Smooth muscle cell of bladder (primary cell): ENCODE data around the gene XPR1. TPM values are rescaled to one million over a fixed set of nuclear protein-coding genes. Genes with fewer than 3 reads are reported as not detected.

Source experiments
- total RNA-seq: library from RNA; depleted of rRNA; stranded (reverse); fragments of >200 nt; gene quantifications from 2 replicates; pipeline ENCODE4 v1.2.3, GENCODE V29; 2014

XPR1 gene
- 19.2 and 31.6 TPM in 2 replicates for total RNA-seq

DNA sequence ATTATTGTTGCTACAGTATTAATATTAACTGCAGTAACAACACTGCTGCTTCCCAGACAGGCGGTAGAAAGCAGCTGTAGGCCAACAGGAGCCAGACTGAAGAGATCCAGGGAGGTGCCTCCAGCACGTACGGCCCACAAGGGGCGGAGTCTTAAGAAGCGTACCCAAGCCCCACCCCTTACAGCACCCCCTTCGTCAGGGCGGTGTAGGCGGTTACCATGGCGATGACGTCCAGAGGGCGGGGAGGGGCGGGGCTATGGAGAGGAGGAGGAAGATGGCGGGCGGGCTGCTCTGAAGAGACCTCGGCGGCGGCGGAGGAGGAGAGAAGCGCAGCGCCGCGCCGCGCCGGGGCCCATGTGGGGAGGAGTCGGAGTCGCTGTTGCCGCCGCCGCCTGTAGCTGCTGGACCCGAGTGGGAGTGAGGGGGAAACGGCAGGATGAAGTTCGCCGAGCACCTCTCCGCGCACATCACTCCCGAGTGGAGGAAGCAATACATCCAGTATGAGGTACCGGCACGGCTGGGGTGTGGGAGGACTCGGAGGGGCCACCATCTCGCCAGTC lies at the start of gene XPR1:
XPR1 (plus strand) TSS at position 257 of the 560 bp plus-strand sequence; CDS start at position 437, 180 bp downstream.

DNA sequence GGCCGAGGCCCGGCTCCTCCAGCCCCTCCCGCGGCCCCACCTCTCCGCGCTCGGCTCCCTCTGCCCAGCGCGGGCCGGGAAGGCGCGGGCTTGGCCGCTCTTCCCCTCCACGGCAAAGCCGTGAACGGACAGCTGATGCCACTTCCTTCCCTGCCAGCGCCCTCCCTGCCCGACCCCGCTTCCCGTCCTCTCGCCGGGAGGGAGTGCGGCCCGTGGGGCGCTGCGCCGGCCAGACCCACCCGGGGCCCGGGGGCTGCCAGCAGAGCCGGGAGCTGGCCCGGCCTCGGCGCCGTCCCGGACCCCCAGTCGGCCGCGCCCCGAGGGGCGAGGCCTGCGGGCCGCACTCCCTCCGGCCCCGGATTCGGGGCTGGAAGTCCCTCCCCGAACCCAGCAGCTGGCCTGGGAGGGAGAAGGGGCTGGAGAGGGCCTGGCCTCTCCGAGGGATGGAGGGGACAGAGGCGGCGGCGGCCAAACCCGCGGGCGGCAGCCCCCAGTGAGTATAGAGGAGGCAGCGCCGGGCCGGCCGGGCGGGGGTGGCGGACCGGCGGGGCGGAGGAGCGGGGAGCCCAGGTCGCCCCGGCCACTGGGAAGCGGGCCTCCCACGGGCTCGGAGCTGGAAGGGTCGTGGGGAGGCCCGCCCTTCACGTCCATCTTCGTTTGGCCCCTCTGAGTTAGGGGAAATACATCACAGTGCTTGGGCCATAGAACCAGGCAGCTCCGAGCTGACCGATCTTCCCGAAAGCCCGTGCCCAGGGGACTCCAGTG lies 281.2 kb downstream of the XPR1 start, which contains the start of gene KIAA1614:
KIAA1614 (plus strand) TSS at position 97 of the 765 bp plus-strand sequence; CDS start at position 444, 347 bp downstream.

Other genes starting within 250 kb of the XPR1 start
- 64.0 and 73.5 TPM in 2 replicates for gene ACBD6, start 129.4 kb upstream of the XPR1 start, total RNA-seq
- gene OVAAL, start 73.1 kb upstream of the XPR1 start, total RNA-seq = not detected in 2 replicates